Measurements from ENCODE around the gene CDT1. TPM values are rescaled to one million over a fixed set of nuclear protein-coding genes. Genes with fewer than 3 reads are reported as not detected.

Gene CDT1
- total RNA-seq, 1 experiment from 2014 or later: 97.7 TPM

DNA sequence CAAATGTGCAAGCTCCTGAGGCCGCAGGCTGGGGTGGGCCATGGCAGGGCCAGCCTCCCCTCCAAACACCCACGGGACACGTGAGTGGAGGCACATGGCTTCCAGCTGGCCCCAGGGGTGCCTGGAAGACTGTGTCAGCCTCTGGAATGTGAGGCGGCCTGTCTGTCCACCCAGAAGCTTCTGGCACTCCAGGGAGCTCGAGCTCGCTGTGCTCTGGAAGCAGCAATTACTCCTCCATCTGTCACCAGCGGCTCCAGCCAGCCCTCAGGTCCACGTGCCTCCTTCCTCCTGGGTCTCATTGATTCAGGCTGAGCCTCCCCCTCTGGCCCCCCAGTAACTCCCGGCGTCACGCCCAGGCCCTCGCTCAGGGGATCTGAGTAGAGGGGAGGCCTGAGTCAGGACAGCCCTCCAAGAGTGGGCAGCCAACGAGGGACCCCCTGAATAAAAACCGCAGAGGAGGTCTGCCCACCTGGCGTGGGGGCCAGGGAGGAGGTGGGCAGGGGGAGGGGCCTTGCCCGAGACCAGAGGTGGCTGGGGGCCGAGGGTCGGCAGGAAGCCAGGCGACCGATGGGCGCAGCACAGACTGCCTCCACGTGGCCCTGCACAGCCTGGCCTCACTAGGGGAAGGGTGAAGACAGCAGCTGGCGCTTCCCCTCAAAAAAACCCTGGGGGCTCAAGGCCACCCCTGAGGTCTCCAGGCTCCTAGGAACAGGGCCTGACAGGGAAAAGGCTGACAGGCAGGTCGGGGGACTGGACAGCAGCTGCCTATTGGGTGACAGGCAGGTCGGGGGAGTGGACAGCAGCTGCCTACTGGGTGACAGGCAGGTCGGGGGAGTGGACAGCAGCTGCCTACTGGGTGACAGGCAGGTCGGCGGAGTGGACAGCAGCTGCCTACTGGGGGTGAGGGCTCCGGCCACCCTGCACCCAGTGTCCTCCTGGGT is 30.4 kb upstream of the CDT1 start:
- TF ChIP-seq, protein P1, sequence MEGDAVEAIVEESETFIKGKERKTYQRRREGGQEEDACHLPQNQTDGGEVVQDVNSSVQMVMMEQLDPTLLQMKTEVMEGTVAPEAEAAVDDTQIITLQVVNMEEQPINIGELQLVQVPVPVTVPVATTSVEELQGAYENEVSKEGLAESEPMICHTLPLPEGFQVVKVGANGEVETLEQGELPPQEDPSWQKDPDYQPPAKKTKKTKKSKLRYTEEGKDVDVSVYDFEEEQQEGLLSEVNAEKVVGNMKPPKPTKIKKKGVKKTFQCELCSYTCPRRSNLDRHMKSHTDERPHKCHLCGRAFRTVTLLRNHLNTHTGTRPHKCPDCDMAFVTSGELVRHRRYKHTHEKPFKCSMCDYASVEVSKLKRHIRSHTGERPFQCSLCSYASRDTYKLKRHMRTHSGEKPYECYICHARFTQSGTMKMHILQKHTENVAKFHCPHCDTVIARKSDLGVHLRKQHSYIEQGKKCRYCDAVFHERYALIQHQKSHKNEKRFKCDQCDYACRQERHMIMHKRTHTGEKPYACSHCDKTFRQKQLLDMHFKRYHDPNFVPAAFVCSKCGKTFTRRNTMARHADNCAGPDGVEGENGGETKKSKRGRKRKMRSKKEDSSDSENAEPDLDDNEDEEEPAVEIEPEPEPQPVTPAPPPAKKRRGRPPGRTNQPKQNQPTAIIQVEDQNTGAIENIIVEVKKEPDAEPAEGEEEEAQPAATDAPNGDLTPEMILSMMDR (IDR thresholded peaks at IDR 0.05; ENCODE audit: insufficient read depth in 1 of 2, low read depth in 1 of 2, low read length in 1 of 2, severe bottlenecking in 1 of 2, unreplicated experiment in 1 of 2): no peak
- BruUV-seq (replicated peaks): no TSS peak
- peaks cover 63% of the 10 kb centered on the region for H3K4me1 ChIP-seq
- H3K4me1 Mint-ChIP-seq (ENCODE audit: low read depth, unreplicated experiment): peaks cover 33% of the 10 kb centered on the region
- H3K36me3 ChIP-seq (ENCODE audit: control insufficient read depth, insufficient read depth, low read length): no peaks in the 10 kb centered on the region; the same call in 1 of the 2 replicates
- ChIA-PET POLR2A (interaction anchor here (1.9 kb wide), 1 partner anchor 36 kb away, joined by 7 read pairs; no protein-coding TSS in a partner anchor), CTCF (interaction anchor here (0.7 to 2.8 kb wide), 5 partner anchors 10 to 174 kb away, joined by 3 to 24 read pairs (median 9); no protein-coding TSS in a partner anchor)
- intact Hi-C loops (cut with micrococcal nuclease; ENCODE audit: unreplicated experiment): no loop called here
- peak overlapping the region; percentile 67 for H3K27ac Mint-ChIP-seq (ENCODE audit: unreplicated experiment)
- no peaks in the 10 kb centered on the region for H3K9me3 ChIP-seq
- H3K4me3 ChIP-seq (ENCODE audit: low read depth, low read length): no peak overlapping the region
- no peaks in the 10 kb centered on the region for H3K27me3 Mint-ChIP-seq (ENCODE audit: insufficient read depth, unreplicated experiment)
- DNase-seq: peak; percentile 65 to 79
- H3K27me3 ChIP-seq (replicated peaks; ENCODE audit: control insufficient read depth, insufficient read depth, low read length): no peaks in the 10 kb centered on the region
- H3K4me3 Mint-ChIP-seq (ENCODE audit: unreplicated experiment): peak overlapping the region; percentile 27
- peaks cover 73% of the 10 kb centered on the region for H3K36me3 Mint-ChIP-seq (ENCODE audit: insufficient read depth, unreplicated experiment)
- H3K9me3 Mint-ChIP-seq (ENCODE audit: unreplicated experiment): no peaks in the 10 kb centered on the region

DNA sequence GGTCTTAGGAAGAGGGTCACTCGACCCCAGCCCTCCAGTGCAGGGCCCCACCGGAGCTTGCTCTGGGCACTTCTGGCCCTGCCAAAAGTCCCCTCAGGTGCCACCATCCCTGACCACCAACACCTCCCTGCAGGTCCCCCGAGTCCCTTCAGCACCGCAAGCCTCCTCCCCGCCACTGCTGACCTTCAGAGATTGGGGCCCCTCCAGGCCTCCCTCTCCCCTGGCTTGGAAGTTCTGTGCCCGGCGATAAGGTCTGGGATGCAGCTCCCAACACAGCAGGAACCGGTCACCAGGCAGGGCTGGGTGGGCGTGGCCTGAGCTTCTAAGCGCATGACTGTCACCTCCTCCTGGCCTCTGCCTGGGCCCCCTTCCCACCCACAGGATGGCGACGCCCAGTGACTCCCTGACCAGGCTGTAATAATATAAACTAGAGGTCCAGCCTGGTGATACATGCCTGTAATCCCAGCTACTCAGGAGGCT is 29.7 kb upstream of the CDT1 start:
- intact Hi-C loops (cut with micrococcal nuclease; ENCODE audit: unreplicated experiment): no loop called here
- Mint-ChIP-seq H3K27ac (ENCODE audit: unreplicated experiment) (peak overlapping the region; percentile 67), H3K4me1 (ENCODE audit: low read depth, unreplicated experiment) (peaks cover 33% of the 10 kb centered on the region), H3K27me3 (ENCODE audit: insufficient read depth, unreplicated experiment) (no peaks in the 10 kb centered on the region), H3K4me3 (ENCODE audit: unreplicated experiment) (peak overlapping the region; percentile 24), H3K9me3 (ENCODE audit: unreplicated experiment) (no peaks in the 10 kb centered on the region), H3K36me3 (ENCODE audit: insufficient read depth, unreplicated experiment) (peaks cover 79% of the 10 kb centered on the region)
- peaks cover 56% of the 10 kb centered on the region for H3K4me1 ChIP-seq
- H3K27me3 ChIP-seq (replicated peaks; ENCODE audit: control insufficient read depth, insufficient read depth, low read length): no peaks in the 10 kb centered on the region
- BruUV-seq (replicated peaks): no TSS peak
- TF ChIP-seq, protein P1 (IDR thresholded peaks at IDR 0.05; ENCODE audit: insufficient read depth in 1 of 2, low read depth in 1 of 2, low read length in 1 of 2, severe bottlenecking in 1 of 2, unreplicated experiment in 1 of 2): no peak
- no peaks in the 10 kb centered on the region; the same call in 1 of the 2 replicates for H3K36me3 ChIP-seq (ENCODE audit: control insufficient read depth, insufficient read depth, low read length)
- no peaks in the 10 kb centered on the region for H3K9me3 ChIP-seq
- DNase-seq: peak; percentile 64 to 74
- CTCF ChIA-PET: interaction anchor here (1.1 to 2.8 kb wide), 4 partner anchors 9 to 37 kb away, joined by 3 to 24 read pairs (median 14); no protein-coding TSS in a partner anchor
- POLR2A ChIA-PET: interaction anchor here (1.9 kb wide), 1 partner anchor 36 kb away, joined by 7 read pairs; no protein-coding TSS in a partner anchor
- H3K4me3 ChIP-seq (ENCODE audit: low read depth, low read length): no peak overlapping the region

DNA sequence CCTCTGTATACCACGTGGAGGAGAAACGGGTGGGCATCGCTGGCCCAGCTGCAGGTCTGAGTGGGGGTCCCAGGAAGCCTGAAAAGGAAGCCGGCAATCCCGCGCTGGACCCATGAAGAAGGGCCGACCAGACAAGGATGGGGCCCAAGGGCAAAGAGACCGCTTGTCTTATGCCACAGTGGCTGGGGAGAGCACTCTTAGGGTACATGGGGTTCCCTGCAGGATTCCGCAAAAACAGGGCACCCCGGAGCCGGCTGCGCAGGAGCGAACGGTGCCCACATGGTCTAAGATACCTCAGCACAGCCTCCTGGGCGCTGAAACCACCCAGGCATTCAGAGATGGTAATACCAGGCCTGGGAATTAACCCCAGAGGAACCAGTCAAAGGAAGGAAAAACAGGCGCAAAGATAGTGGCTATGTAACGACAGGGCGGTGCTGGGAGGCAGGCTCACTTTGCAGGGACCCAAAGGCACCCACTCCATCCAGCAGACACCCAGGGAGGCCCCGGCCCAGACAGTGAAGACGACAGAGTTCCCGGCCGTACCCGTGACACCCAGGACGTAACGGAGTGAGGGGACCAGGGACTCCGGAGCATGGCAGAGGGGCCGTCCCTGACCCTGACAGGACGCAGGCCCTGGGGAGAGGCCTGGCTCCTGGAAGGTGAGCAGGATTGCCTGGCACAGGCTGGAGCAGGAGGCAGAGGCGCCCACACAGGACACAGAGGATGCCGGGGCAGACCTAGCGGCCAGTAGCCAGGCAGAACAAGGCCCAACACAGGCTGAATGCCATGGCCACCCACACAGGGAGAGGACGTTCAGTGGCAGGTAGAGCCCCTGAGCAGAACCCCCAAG is 28.8 kb upstream of the CDT1 start:
- no peak overlapping the region for H3K4me3 Mint-ChIP-seq (ENCODE audit: unreplicated experiment)
- intact Hi-C loops (cut with micrococcal nuclease; ENCODE audit: unreplicated experiment): no loop called here
- H3K9me3 ChIP-seq: no peaks in the 10 kb centered on the region
- POLR2A ChIA-PET: no interaction called here
- TF ChIP-seq, protein P1 (IDR thresholded peaks at IDR 0.05; ENCODE audit: insufficient read depth in 1 of 2, low read depth in 1 of 2, low read length in 1 of 2, severe bottlenecking in 1 of 2, unreplicated experiment in 1 of 2): no peak
- peaks cover 53% of the 10 kb centered on the region for H3K4me1 ChIP-seq
- H3K27me3 Mint-ChIP-seq (ENCODE audit: insufficient read depth, unreplicated experiment): no peaks in the 10 kb centered on the region
- H3K9me3 Mint-ChIP-seq (ENCODE audit: unreplicated experiment): no peaks in the 10 kb centered on the region
- H3K27ac Mint-ChIP-seq (ENCODE audit: unreplicated experiment): peak overlapping the region; percentile 67
- CTCF ChIA-PET: interaction anchor here (1.1 to 2.8 kb wide), 4 partner anchors 8 to 38 kb away, joined by 3 to 24 read pairs (median 12); no protein-coding TSS in a partner anchor
- no peak for DNase-seq
- H3K4me1 Mint-ChIP-seq (ENCODE audit: low read depth, unreplicated experiment): peaks cover 27% of the 10 kb centered on the region
- peaks cover 80% of the 10 kb centered on the region for H3K36me3 Mint-ChIP-seq (ENCODE audit: insufficient read depth, unreplicated experiment)
- no TSS peak for BruUV-seq (replicated peaks)
- no peaks in the 10 kb centered on the region for H3K27me3 ChIP-seq (replicated peaks; ENCODE audit: control insufficient read depth, insufficient read depth, low read length)
- H3K4me3 ChIP-seq (ENCODE audit: low read depth, low read length): no peak overlapping the region
- no peaks in the 10 kb centered on the region for H3K36me3 ChIP-seq (ENCODE audit: control insufficient read depth, insufficient read depth, low read length)
